NB4 (cell line): ENCODE results near the gene NHLRC2.

Experiments used
- POLR2A ChIP-seq: IDR thresholded peaks from 2 replicates; pipeline ENCODE4 v1.6.1; 2011; ENCODE audit warnings: mild to moderate bottlenecking; ENCODE audit not compliant: insufficient read length; ENCODE audit errors: extremely low read depth
- TF ChIP-seq, protein P1 (sequence below): IDR thresholded peaks from one replicate; pipeline ENCODE4 v1.5.1; 2012; ENCODE audit warnings: low read depth, low read length
- TF ChIP-seq, protein P2 (sequence below): IDR thresholded peaks from 2 replicates; pipeline ENCODE4 v1.6.1; 2011; ENCODE audit warnings: low read depth, low read length

DNA sequence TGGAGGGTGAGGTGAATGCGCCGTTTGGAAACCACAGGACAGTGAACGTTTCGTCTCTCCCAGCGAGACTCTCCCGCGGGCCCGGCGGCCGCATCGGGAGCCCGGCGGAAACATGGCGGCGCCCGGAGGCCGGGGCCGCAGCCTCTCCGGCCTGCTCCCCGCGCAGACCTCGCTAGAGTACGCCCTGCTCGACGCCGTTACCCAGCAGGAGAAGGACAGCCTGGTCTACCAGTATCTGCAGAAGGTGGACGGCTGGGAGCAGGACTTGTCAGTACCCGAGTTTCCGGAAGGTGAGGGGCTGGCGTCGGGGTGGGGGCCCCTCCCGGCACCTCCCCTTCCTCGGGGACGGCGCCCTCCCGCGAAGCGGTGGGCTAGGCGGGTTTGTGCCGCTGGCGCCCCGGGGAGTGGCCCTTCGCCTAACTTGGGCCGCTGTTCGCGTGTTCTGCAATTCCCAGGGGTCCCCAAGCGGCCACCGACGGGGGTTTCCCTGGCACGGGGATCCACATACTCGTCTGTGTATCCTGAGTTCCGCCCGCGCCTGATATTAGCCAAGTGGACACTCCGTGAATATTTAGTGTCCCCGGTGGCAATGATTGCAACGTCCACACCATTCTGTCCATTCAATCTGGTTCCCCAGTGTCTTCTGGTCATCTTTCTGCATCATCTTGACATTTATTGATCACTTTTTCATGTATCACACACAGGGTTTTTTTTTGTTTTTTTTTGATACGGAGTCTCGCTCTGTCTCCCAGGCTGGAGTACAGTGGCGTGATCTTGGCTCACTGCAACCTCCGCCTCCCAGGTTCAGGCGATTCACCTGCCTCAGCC lies 514 bp downstream of the NHLRC2 start:
- TF ChIP-seq, protein P1, sequence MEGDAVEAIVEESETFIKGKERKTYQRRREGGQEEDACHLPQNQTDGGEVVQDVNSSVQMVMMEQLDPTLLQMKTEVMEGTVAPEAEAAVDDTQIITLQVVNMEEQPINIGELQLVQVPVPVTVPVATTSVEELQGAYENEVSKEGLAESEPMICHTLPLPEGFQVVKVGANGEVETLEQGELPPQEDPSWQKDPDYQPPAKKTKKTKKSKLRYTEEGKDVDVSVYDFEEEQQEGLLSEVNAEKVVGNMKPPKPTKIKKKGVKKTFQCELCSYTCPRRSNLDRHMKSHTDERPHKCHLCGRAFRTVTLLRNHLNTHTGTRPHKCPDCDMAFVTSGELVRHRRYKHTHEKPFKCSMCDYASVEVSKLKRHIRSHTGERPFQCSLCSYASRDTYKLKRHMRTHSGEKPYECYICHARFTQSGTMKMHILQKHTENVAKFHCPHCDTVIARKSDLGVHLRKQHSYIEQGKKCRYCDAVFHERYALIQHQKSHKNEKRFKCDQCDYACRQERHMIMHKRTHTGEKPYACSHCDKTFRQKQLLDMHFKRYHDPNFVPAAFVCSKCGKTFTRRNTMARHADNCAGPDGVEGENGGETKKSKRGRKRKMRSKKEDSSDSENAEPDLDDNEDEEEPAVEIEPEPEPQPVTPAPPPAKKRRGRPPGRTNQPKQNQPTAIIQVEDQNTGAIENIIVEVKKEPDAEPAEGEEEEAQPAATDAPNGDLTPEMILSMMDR = no peak
- TF ChIP-seq, protein P2, sequence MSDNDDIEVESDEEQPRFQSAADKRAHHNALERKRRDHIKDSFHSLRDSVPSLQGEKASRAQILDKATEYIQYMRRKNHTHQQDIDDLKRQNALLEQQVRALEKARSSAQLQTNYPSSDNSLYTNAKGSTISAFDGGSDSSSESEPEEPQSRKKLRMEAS = no peak; the same call in 1 of the 2 replicates
- peak; percentile 25 for TF ChIP-seq POLR2A
